Heart left ventricle (tissue), 13 donors: ENCODE data around the gene GRK5.

ENCODE experiments used
- POLR2A ChIP-seq, 2 donors: fragments of 450-650 bp; IDR thresholded peaks; one replicate each; pipeline ENCODE4 v1.6.1; 2017; ENCODE audit warnings: antibody characterized with exemption in 2 of 2, mild to moderate bottlenecking in 2 of 2, moderate library complexity in 2 of 2
- TF ChIP-seq, protein P1 (sequence below), 12 donors: fragments of 200-600 bp; sonication (generic) in 4 of 12; IDR thresholded peaks; one replicate each; pipeline versions ENCODE4 v1.5.0 to v1.8.0; 2018 to 2022; ENCODE audit warnings: antibody characterized with exemption in 12 of 12, mild to moderate bottlenecking in 5 of 12
- donor health status: ischemic (EF 13 %, LVEDD 7.1; RV severe dilation, severe dysfunction).
- donor health status: DM: no; HTN: yes; CAD: no.
- donor health status: DM: no; HTN: no; CAD: no.
- donor health status: ischemic (EF 25% LVEDD 6.9; RV normal size, moderate dysfunction).
- donor health status: ischemic (EF 25% LVEDD 5.7; RV mildly dilated, moderate dysfunction).
- donor health status: ischemic (EF 35%, LVEDD 5.7; RV mildly dilated, moderate dysfunction).
- donor health status: nonischemic (EF 11% LVEDD 7.7; RV severe dilation, severe dysfunction).
- donor health status: DM: yes; HTN: yes; CAD: no.
- donor health status: PGD.
- donor health status: ischemic (EF 29% LVEDD 5.4; RV normal size, mild dysfunction).
- donor health status: nonischemic (EF 23%, LVEDD 6.1; RV moderate dilation, normal function).

DNA sequence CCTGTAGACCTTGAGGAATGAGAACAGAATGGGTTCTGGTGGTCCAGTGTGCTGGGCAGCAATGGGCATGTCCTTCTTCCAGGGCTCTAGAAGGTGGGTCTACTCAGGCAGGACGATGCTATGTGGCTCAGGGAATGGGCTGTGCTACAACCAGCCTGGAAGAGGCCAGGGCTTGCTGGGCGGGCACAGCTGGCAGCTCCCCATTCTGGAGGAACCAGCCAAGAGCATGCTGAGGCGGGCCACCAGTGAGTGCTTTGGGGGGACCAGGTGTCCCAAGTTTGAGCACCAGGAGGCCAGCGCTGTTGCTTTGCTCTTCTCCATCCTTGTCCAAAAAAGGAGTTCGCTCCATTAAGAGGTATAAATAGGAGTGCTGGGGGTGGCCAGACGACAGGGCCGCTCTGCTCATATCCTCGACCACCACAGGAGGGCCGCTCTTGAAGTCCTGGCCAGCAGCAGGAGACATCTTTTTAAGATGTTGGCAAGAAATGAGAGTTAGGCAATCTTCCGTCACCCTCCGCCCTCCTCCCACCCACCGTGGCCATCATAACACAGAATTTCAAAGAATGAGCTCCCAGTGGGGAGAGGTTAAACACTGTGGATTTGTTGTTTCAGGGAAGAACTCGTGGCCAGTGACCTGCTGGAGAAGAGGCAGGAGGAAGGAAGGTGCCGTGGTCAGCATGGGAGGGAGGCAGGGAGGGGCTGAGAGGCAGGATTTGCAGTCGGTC, 141.3 kb downstream of the GRK5 start:
- no peak for TF ChIP-seq POLR2A (IDR thresholded peaks at IDR 0.05)
- TF ChIP-seq, protein P1, sequence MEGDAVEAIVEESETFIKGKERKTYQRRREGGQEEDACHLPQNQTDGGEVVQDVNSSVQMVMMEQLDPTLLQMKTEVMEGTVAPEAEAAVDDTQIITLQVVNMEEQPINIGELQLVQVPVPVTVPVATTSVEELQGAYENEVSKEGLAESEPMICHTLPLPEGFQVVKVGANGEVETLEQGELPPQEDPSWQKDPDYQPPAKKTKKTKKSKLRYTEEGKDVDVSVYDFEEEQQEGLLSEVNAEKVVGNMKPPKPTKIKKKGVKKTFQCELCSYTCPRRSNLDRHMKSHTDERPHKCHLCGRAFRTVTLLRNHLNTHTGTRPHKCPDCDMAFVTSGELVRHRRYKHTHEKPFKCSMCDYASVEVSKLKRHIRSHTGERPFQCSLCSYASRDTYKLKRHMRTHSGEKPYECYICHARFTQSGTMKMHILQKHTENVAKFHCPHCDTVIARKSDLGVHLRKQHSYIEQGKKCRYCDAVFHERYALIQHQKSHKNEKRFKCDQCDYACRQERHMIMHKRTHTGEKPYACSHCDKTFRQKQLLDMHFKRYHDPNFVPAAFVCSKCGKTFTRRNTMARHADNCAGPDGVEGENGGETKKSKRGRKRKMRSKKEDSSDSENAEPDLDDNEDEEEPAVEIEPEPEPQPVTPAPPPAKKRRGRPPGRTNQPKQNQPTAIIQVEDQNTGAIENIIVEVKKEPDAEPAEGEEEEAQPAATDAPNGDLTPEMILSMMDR (IDR thresholded peaks at IDR 0.05) = peak in 1 of 12 donors; percentile 25
